HepG2 (cell line): ENCODE data around the gene AGAP3. TPM values are rescaled to one million over a fixed set of nuclear protein-coding genes. Genes with fewer than 3 reads are reported as not detected.

Experiments used
- HOXA5 ChIP-seq: sonication (generic); formaldehyde crosslinking; IDR thresholded peaks from 2 replicates; pipeline ENCODE4 v1.4.0; 2020; ENCODE audit warnings: missing genetic modification reagents
- KLF9 ChIP-seq: IDR thresholded peaks from 2 replicates; pipeline ENCODE4 v1.6.1; 2016; ENCODE audit warnings: low read depth
- MEF2D ChIP-seq: sonication (generic); formaldehyde crosslinking; IDR thresholded peaks from 2 replicates; pipeline ENCODE4 v1.5.1; 2020; ENCODE audit warnings: mild to moderate bottlenecking, missing genetic modification reagents
- MYC ChIP-seq: sonication (generic); formaldehyde crosslinking; IDR thresholded peaks from 2 replicates; pipeline ENCODE4 v1.9.0; 2021; ENCODE audit warnings: missing genetic modification reagents, borderline replicate concordance
- NONO ChIP-seq, 2 experiments: fragments of 450-650 bp in 1 of 2; sonication (generic) in 1 of 2; formaldehyde crosslinking in 1 of 2; IDR thresholded peaks in 1 of 2; conservative IDR thresholded peaks in 1 of 2; 2 replicates each; pipeline versions ENCODE4 v1.6.1 to v1.8.0; 2017 to 2022; ENCODE audit warnings: mild to moderate bottlenecking in 1 of 2, missing genetic modification reagents in 1 of 2, moderate library complexity in 1 of 2
- NR2C2 ChIP-seq: sonication (generic); formaldehyde crosslinking; IDR thresholded peaks from 2 replicates; pipeline ENCODE4 v1.4.0; 2020; ENCODE audit warnings: missing genetic modification reagents, mild to moderate bottlenecking, moderate library complexity, borderline replicate concordance
- PATZ1 ChIP-seq: sonication (generic); formaldehyde crosslinking; IDR thresholded peaks from 2 replicates; pipeline ENCODE4 v1.4.0; 2020; ENCODE audit warnings: missing genetic modification reagents
- REL ChIP-seq: sonication (generic); formaldehyde crosslinking; conservative IDR thresholded peaks from 2 replicates; pipeline ENCODE4 v1.8.0; 2022; ENCODE audit warnings: mild to moderate bottlenecking, missing genetic modification reagents, moderate library complexity
- REPIN1 ChIP-seq: sonication (generic); formaldehyde crosslinking; IDR thresholded peaks from 2 replicates; pipeline ENCODE4 v1.8.0; 2022; ENCODE audit warnings: missing genetic modification reagents, low read depth, mild to moderate bottlenecking, borderline replicate concordance
- RORA ChIP-seq: sonication (generic); formaldehyde crosslinking; IDR thresholded peaks from 2 replicates; pipeline ENCODE4 v1.5.0; 2020; ENCODE audit warnings: mild to moderate bottlenecking, missing genetic modification reagents, moderate library complexity
- ZNF234 ChIP-seq: sonication (generic); formaldehyde crosslinking; conservative IDR thresholded peaks from 2 replicates; pipeline ENCODE4 v1.5.1; 2020; ENCODE audit warnings: mild to moderate bottlenecking, missing genetic modification reagents
- ZNF709 ChIP-seq: sonication (generic); formaldehyde crosslinking; IDR thresholded peaks from 2 replicates; pipeline ENCODE4 v1.5.0; 2020; ENCODE audit warnings: mild to moderate bottlenecking, missing genetic modification reagents
- ZNF883 ChIP-seq: sonication (generic); formaldehyde crosslinking; IDR thresholded peaks from 2 replicates; pipeline ENCODE4 v1.5.1; 2020; ENCODE audit warnings: mild to moderate bottlenecking, missing genetic modification reagents; ENCODE audit errors: not compliant biosample characterization
- polyA plus RNA-seq, 8 experiments: library from polyadenylated mRNA; depleted of rRNA in 3 of 8; stranded (reverse) in 7 of 8; unstranded in 1 of 8; fragments of >200 nt; fragmentation: Illumina TruSeq in 4 of 8; extraction: Trizol in 4 of 8; gene quantifications; 2 replicates each; pipeline versions ENCODE4 v1.2.1 to v1.2.3, GENCODE V29; 2011 to 2016; ENCODE audit warnings: low read depth in 4 of 8, missing spikeins in 1 of 8, mixed read lengths in 1 of 8; ENCODE audit not compliant: insufficient read depth in 1 of 8
- total RNA-seq, 5 experiments: library from RNA; depleted of rRNA; stranded (reverse); fragments of >200 nt; fragmentation: Illumina TruSeq; extraction: Trizol; gene quantifications; 2 replicates each; pipeline ENCODE4 v1.2.3, GENCODE V29; 2016; ENCODE audit warnings: low read depth in 1 of 5

The AGAP3 gene
- total and polyA plus RNA-seq, 2 of the 13 experiments (the other 11 are each of a cell fraction or from before 2014, with no cell fraction given), result 31.3 to 61.4 TPM

DNA sequence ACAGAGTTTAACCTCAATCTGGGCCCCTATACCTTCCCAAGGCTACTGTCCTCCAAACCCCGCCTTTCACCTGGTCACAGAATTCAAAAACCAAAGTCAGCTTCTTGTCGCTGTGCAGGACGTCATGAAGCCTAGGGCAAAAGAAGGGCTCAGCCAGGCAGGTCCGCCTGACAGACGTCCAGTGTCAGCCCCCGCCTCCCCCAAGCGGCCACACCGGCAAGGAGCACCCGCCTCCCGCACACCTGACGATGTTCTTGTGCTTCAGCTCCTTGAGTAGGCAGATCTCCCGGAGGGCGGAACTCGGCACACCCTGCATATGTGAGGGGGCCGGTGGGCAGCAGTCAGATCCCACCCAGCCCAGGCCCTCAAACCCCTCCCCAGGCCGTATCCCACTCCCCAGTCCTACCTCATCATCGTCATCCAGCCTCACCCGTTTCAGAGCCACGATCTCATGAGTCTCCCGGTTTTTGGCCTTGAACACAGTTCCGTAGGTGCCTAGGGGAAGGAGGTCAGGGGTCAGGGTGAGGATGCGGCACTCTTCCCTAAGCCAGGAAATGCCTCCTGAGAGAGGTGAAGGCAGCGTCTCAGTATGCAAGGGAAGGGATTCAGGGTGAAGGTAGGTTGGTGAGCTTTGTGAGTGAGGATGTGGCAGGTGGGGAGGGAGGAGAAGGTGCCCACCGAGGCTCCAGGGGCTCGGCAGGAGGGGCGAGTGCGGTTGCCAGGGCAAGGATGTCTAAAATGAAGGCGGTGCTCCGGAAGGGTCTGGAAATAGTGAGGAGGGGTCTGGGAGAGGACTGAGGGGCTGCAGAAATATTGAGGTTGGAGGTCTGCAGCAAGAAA is 29.4 kb upstream of the AGAP3 start (continued):
- TF ChIP-seq MEF2D (CRISPR knock-in tag) (0 out of 2 replicates have a peak, but pooled peaks have one; percentile 5), MYC (CRISPR knock-in tag) (peak; percentile 10; the same call in 1 of the 2 replicates), ZNF709 (CRISPR knock-in tag) (no peak), HOXA5 (CRISPR knock-in tag) (no peak), ZNF234 (0 out of 2 replicates have a peak, but pooled peaks have one; percentile 57), ZNF883 (CRISPR knock-in tag) (no peak), REPIN1 (CRISPR knock-in tag) (no peak), KLF9 (CRISPR knock-in tag) (no peak), PATZ1 (CRISPR knock-in tag) (0 out of 2 replicates have a peak, but pooled peaks have one; percentile 31), REL (no peak), NR2C2 (CRISPR knock-in tag) (peak; percentile 47; the same call in 1 of the 2 replicates), RORA (CRISPR knock-in tag) (no peak), NONO (IDR thresholded peaks at IDR 0.05) (no peak), NONO (CRISPR knock-in tag; conservative IDR thresholded peaks at IDR 0.05) (no peak)
- TF ChIP-seq, all 625 proteins: peak for 11
